K562 (cell line): ENCODE measurements around the gene TANGO6.

ENCODE experiments used
- ARHGAP35 ChIP-seq: fragments of 450-650 bp; IDR thresholded peaks from 2 replicates; pipeline ENCODE4 v1.6.1; 2018; ENCODE audit not compliant: partially characterized antibody
- BHLHE40 ChIP-seq: IDR thresholded peaks from 2 replicates; pipeline ENCODE4 v1.6.1; 2011; ENCODE audit warnings: low read length, improper control_type of control experiment
- BRD4 ChIP-seq: fragments of 200-600 bp; sonication (generic); IDR thresholded peaks from 2 replicates; pipeline ENCODE4 v1.6.1; 2017; ENCODE audit warnings: inconsistent platforms
- CHD2 ChIP-seq: IDR thresholded peaks from 2 replicates; pipeline ENCODE4 v1.6.1; 2011; ENCODE audit warnings: low read depth, low read length
- HNRNPL ChIP-seq: fragments of 200-400 bp; formaldehyde crosslinking; IDR thresholded peaks from 2 replicates; pipeline ENCODE4 v1.6.1; 2017; ENCODE audit warnings: low read depth, mild to moderate bottlenecking, low read length
- JUN ChIP-seq, 2 experiments: sonication (generic) in 1 of 2; formaldehyde crosslinking in 1 of 2; IDR thresholded peaks; 2 replicates each; pipeline versions ENCODE4 v1.6.1 to v1.8.0; 2012 to 2022; ENCODE audit warnings: borderline replicate concordance in 2 of 2, mild to moderate bottlenecking in 2 of 2, improper control_type of control experiment in 1 of 2, low read depth in 1 of 2, low read length in 1 of 2, missing genetic modification reagents in 1 of 2
- SMAD3 ChIP-seq: fragments of 450-650 bp; formaldehyde crosslinking; conservative IDR thresholded peaks from 2 replicates; pipeline ENCODE4 v1.4.0; 2020; ENCODE audit warnings: mild to moderate bottlenecking
- SP2 ChIP-seq: IDR thresholded peaks from 2 replicates; pipeline ENCODE4 v1.6.1; 2011; ENCODE audit warnings: mild to moderate bottlenecking, low read depth, low read length, moderate library complexity; ENCODE audit not compliant: poor library complexity, severe bottlenecking; ENCODE audit errors: extremely low read depth
- STAG1 ChIP-seq: sonication (generic); formaldehyde crosslinking; IDR thresholded peaks from 2 replicates; pipeline ENCODE4 v1.5.0; 2020; ENCODE audit warnings: missing genetic modification reagents, borderline replicate concordance
- XRCC5 ChIP-seq: fragments of 200-400 bp; formaldehyde crosslinking; IDR thresholded peaks from 2 replicates; pipeline ENCODE4 v1.6.1; 2017; ENCODE audit warnings: low read depth, mild to moderate bottlenecking, low read length
- ZNF274 ChIP-seq: IDR thresholded peaks from 2 replicates; pipeline ENCODE4 v1.6.1; 2011; ENCODE audit warnings: low read depth, mild to moderate bottlenecking, low read length, moderate library complexity, borderline replicate concordance
- TF ChIP-seq, protein P1 (sequence below): IDR thresholded peaks from 2 replicates; pipeline ENCODE4 v1.6.1; 2011; ENCODE audit warnings: borderline replicate concordance, low read depth, mild to moderate bottlenecking, moderate library complexity, low read length; ENCODE audit not compliant: insufficient read depth, poor library complexity, severe bottlenecking
- TF ChIP-seq, protein P2 (sequence below), 3 experiments: IDR thresholded peaks in 2 of 3; conservative IDR thresholded peaks in 1 of 3; 2 replicates each; pipeline ENCODE4 v1.5.1; 2011 to 2012; ENCODE audit warnings: low read length in 3 of 3, mild to moderate bottlenecking in 3 of 3, control low read depth in 2 of 3, improper control_type of control experiment in 1 of 3, inconsistent platforms in 1 of 3, low read depth in 1 of 3, mixed read lengths in 1 of 3, moderate library complexity in 1 of 3; ENCODE audit not compliant: insufficient read depth in 2 of 3

DNA sequence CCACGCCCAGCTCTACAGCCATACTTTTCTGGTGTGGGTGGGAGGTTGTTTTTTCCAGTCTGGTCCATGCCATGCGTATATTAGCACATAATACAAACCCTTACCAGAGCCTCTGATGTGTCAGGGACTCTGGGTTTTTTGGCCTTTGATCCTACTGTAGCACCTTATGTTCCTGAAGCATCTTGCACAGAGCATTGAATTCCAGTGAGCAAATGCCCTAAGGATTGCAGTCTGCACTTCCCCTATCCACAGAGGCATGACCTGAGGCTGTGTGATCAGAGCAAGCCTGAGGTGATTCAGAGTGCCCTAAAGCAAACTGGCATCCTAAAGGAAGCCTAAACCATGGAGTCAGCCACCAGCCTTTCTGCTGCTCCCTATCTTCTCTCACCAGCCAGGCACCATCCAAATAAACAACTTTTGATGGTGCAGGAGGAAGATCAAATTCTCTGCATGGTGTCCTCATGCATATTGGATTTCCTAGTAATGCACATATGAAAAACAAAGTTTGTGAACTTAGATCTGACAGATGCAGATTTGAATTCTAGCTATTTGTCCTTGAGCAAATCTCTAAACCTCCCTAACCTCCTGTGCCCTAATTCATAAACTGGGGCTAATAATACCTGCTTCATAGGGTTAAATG, 220.9 kb downstream of the TANGO6 start:
- no peak for TF ChIP-seq HNRNPL
- no peak for TF ChIP-seq JUN (IDR thresholded peaks at IDR 0.05; ENCODE audit: borderline replicate concordance, low read depth, low read length)
- no peak for TF ChIP-seq JUN (CRISPR knock-in tag; IDR thresholded peaks at IDR 0.05; ENCODE audit: borderline replicate concordance)
- TF ChIP-seq SP2 = no peak
- TF ChIP-seq XRCC5 = no peak
- TF ChIP-seq, protein P1, sequence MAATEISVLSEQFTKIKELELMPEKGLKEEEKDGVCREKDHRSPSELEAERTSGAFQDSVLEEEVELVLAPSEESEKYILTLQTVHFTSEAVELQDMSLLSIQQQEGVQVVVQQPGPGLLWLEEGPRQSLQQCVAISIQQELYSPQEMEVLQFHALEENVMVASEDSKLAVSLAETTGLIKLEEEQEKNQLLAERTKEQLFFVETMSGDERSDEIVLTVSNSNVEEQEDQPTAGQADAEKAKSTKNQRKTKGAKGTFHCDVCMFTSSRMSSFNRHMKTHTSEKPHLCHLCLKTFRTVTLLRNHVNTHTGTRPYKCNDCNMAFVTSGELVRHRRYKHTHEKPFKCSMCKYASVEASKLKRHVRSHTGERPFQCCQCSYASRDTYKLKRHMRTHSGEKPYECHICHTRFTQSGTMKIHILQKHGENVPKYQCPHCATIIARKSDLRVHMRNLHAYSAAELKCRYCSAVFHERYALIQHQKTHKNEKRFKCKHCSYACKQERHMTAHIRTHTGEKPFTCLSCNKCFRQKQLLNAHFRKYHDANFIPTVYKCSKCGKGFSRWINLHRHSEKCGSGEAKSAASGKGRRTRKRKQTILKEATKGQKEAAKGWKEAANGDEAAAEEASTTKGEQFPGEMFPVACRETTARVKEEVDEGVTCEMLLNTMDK = no peak
- no peak for TF ChIP-seq BRD4
- no peak for TF ChIP-seq ARHGAP35
- no peak for TF ChIP-seq CHD2
- TF ChIP-seq, protein P2, sequence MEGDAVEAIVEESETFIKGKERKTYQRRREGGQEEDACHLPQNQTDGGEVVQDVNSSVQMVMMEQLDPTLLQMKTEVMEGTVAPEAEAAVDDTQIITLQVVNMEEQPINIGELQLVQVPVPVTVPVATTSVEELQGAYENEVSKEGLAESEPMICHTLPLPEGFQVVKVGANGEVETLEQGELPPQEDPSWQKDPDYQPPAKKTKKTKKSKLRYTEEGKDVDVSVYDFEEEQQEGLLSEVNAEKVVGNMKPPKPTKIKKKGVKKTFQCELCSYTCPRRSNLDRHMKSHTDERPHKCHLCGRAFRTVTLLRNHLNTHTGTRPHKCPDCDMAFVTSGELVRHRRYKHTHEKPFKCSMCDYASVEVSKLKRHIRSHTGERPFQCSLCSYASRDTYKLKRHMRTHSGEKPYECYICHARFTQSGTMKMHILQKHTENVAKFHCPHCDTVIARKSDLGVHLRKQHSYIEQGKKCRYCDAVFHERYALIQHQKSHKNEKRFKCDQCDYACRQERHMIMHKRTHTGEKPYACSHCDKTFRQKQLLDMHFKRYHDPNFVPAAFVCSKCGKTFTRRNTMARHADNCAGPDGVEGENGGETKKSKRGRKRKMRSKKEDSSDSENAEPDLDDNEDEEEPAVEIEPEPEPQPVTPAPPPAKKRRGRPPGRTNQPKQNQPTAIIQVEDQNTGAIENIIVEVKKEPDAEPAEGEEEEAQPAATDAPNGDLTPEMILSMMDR (IDR thresholded peaks at IDR 0.05 in 2 of 3, conservative IDR thresholded peaks at IDR 0.05 in 1 of 3; ENCODE audit: insufficient read depth in 2 of 3, low read depth in 1 of 3, low read length in 3 of 3) = no peak
- no peak for TF ChIP-seq STAG1 (CRISPR knock-in tag)
- no peak for TF ChIP-seq ZNF274
- TF ChIP-seq BHLHE40 = no peak
- TF ChIP-seq SMAD3 (CRISPR knock-in tag) = no peak
